Right ventricle myocardium inferior (tissue), 1 donor: ENCODE results near the gene NCBP1. TPM values are rescaled to one million over a fixed set of nuclear protein-coding genes. Genes with fewer than 3 reads are reported as not detected.
"Not testable (repeated sequence)": the region's sequence is repeated elsewhere in the genome, so short reads cannot be mapped to it uniquely, and the experiment has no call there.

Experiments used
- ATAC-seq: fragments of 200-7000 bp; cut with Tn5 transposase; one replicate; pipeline ENCODE4 v1.9.1; 2020; ENCODE audit warnings: mild to moderate bottlenecking, moderate library complexity
- DNase-seq: peaks from one replicate; pipeline ENCODE4 v3.0.0; 2021; ENCODE audit errors: missing footprints
- intact Hi-C: fragments of 100-400 bp; cut with DNase I; formaldehyde crosslinking; loops from one replicate; pipeline ENCODE4 v1.11.0; 2022
- total RNA-seq: library from RNA; stranded (reverse); fragmentation: NEBNext Ultra II Directional; extraction: Animal tissue kit (Norgen Biotek cat#: 25700); gene quantifications from one replicate; pipeline ENCODE4 v1.2.1, GENCODE V29; 2021
- donor health status: DM: no; HTN: yes; CAD: no; lungs with severe emphysema.

NCBP1 gene
- total RNA-seq, 1 donor from 2014 or later = 20.0 TPM

GRCh38 chr9:97660847-97661246 lies 27.2 kb downstream of the NCBP1 start:
- no peak for DNase-seq
- intact Hi-C loops = no loop called here
- ATAC-seq = no peak

GRCh38 chr9:97665742-97666141 lies 32.1 kb downstream of the NCBP1 start:
- ATAC-seq (no peak), DNase-seq (no peak)
- intact Hi-C loops = no loop called here

GRCh38 chr9:97666907-97667686 lies 33.5 kb downstream of the NCBP1 start:
- DNase-seq = no peak
- intact Hi-C loops = no loop called here
- ATAC-seq = no peak

- no peak for DNase-seq
- no peak for ATAC-seq
- intact Hi-C loops = no loop called here
These were observed 34.9 kb downstream of the NCBP1 start for GRCh38 chr9:97668485-97668884.

- intact Hi-C loops = no loop called here
- ATAC-seq (no peak), DNase-seq (no peak)
These were observed 37.0 kb downstream of the NCBP1 start for GRCh38 chr9:97670586-97670985.

GRCh38 chr9:97672403-97672802 lies 38.8 kb downstream of the NCBP1 start:
- DNase-seq (no peak), ATAC-seq (no peak)
- intact Hi-C loops = no loop called here

GRCh38 chr9:97673922-97674321 lies 40.3 kb downstream of the NCBP1 start:
- ATAC-seq (no peak), DNase-seq (no peak)
- intact Hi-C loops = no loop called here

- DNase-seq = no peak
- intact Hi-C loops = no loop called here
- no peak for ATAC-seq
These were observed 42.0 kb downstream of the NCBP1 start for GRCh38 chr9:97675655-97676054.

- DNase-seq (no peak), ATAC-seq (no peak)
- intact Hi-C loops = no loop called here
These were observed 48.6 kb downstream of the NCBP1 start for GRCh38 chr9:97682242-97682641.

GRCh38 chr9:97688654-97689053 lies 55.0 kb downstream of the NCBP1 start:
- ATAC-seq (no peak), DNase-seq (no peak)
- intact Hi-C loops = no loop called here

GRCh38 chr9:97689401-97690180 lies 56.0 kb downstream of the NCBP1 start:
- no peak for DNase-seq
- ATAC-seq = no peak
- intact Hi-C loops = no loop called here

- DNase-seq (no peak), ATAC-seq (no peak)
- intact Hi-C loops = loop anchor here (5.0 kb wide), 1 partner anchor 563 kb away; the partner anchor contains the start of gene TBC1D2
These were observed 61.1 kb downstream of the NCBP1 start for GRCh38 chr9:97694769-97695168.

GRCh38 chr9:97695390-97695789 lies 61.8 kb downstream of the NCBP1 start:
- no peak for DNase-seq
- intact Hi-C loops = loop anchor here (5.0 kb wide), 1 partner anchor 562 kb away; the partner anchor contains the start of gene TBC1D2
- no peak for ATAC-seq

- intact Hi-C loops = loop anchor here (5.0 kb wide), 1 partner anchor 561 kb away; the partner anchor contains the start of gene TBC1D2
- no peak for DNase-seq
- no peak for ATAC-seq
These were observed 62.6 kb downstream of the NCBP1 start for GRCh38 chr9:97695995-97696802.

GRCh38 chr9:97696803-97697601 lies 63.4 kb downstream of the NCBP1 start, which contains the start of gene XPA:
Gene XPA, minus strand, starts transcription at chr9:97697340. Its CDS starts 48 bp downstream, at chr9:97697292.
- DNase-seq = peak; percentile 99
- ATAC-seq = peak; percentile 100
- intact Hi-C loops = loop anchor here (5.0 kb wide), 1 partner anchor 560 kb away; the partner anchor contains the start of gene TBC1D2

GRCh38 chr9:97697837-97698236 lies 64.2 kb downstream of the NCBP1 start:
- intact Hi-C loops = loop anchor here (5.0 kb wide), 1 partner anchor 559 kb away; the partner anchor contains the start of gene TBC1D2
- DNase-seq (no peak), ATAC-seq (no peak)

- ATAC-seq (no peak), DNase-seq (peak; percentile 70)
- intact Hi-C loops = loop anchor here (5.0 kb wide), 1 partner anchor 558 kb away; the partner anchor contains the start of gene TBC1D2
These were observed 65.2 kb downstream of the NCBP1 start for GRCh38 chr9:97698865-97699264.

- not testable (repeated sequence) for ATAC-seq, DNase-seq
- intact Hi-C loops = loop anchor here (5.0 kb wide), 1 partner anchor 558 kb away; the partner anchor contains the start of gene TBC1D2
These were observed 65.7 kb downstream of the NCBP1 start for GRCh38 chr9:97699281-97699680.
